ENCODE measurements around the gene CYP3A5.

DNA sequence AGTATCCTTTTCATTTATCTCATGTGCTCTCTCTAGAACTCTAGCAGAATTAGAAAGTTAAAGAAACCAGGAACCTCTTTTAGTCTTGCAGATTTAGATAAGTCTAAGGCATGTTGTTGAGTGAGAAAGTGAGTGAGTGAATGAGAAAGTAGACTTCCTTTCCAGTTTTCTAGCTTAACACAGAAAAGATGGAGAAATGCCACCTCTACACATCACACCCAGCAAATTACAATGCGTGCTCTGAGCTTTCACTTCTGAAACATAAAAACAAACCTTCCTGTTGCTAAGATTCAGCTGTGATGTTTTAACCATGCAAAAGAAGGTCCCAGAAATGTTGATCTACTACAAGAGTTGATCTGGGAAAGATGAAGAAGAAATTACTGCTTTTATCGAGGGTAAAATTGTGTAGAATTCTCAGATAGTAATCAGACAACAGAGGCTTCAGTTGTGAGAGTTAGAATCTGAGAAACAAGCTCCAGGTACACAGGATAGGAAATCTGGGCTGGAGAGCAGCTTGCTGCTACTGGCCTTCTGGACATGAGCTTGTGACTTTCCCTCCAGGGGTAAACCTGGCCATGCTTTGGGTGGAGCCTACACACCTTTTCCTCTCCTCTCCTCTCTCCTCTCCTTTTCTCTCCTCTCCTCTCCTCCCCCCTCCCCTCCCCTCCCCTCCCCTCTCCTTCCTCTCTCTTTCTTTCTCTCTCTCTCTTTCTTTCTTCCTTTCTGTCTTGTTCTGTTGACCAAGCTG, 4.6 kb downstream of the CYP3A5 start:
- TF ChIP-seq CTCF (IDR thresholded peaks at IDR 0.05) (no peak), RCOR1 (IDR thresholded peaks at IDR 0.05; ENCODE audit: low read depth, low read length) (no peak), JUNB (IDR thresholded peaks at IDR 0.05) (no peak), BHLHE40 (IDR thresholded peaks at IDR 0.05; ENCODE audit: low read depth, low read length) (no peak), EP300 (IDR thresholded peaks at IDR 0.05) (no peak), MAFK (IDR thresholded peaks at IDR 0.05; ENCODE audit: partially characterized antibody) (no peak), RFX5 (IDR thresholded peaks at IDR 0.05) (no peak), MYC (IDR thresholded peaks at IDR 0.05; ENCODE audit: borderline replicate concordance, low read length) (no peak)
- TF ChIP-seq, protein P1, sequence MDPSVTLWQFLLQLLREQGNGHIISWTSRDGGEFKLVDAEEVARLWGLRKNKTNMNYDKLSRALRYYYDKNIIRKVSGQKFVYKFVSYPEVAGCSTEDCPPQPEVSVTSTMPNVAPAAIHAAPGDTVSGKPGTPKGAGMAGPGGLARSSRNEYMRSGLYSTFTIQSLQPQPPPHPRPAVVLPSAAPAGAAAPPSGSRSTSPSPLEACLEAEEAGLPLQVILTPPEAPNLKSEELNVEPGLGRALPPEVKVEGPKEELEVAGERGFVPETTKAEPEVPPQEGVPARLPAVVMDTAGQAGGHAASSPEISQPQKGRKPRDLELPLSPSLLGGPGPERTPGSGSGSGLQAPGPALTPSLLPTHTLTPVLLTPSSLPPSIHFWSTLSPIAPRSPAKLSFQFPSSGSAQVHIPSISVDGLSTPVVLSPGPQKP (IDR thresholded peaks at IDR 0.05; ENCODE audit: low read depth, low read length), result no peak

Data from A549 (cell line).